HG03342 (cell line): ENCODE results near the gene FRMD4A.
"Not testable (repeated sequence)": the region's sequence is repeated elsewhere in the genome, so short reads cannot be mapped to it uniquely, and the experiment has no call there.

Experiments used
- ATAC-seq: cut with Tn5 transposase; IDR thresholded peaks from one replicate; pipeline ENCODE4 v1.9.1; 2021; ENCODE audit warnings: mild to moderate bottlenecking, moderate library complexity; ENCODE audit not compliant: unreplicated experiment

FRMD4A gene

GRCh38 chr10:14244147-14244546 lies 86.6 kb downstream of the FRMD4A start:
- ATAC-seq = no peak

- ATAC-seq = no peak
Measured at GRCh38 chr10:14243221-14243620, 87.5 kb downstream of the FRMD4A start.

GRCh38 chr10:14241196-14241595 lies 89.5 kb downstream of the FRMD4A start:
- ATAC-seq = no peak

GRCh38 chr10:14240253-14241189 lies 90.2 kb downstream of the FRMD4A start:
- ATAC-seq = no peak

GRCh38 chr10:14238659-14239058 lies 92.1 kb downstream of the FRMD4A start:
- not testable (repeated sequence) for ATAC-seq

- ATAC-seq = no peak
Measured at GRCh38 chr10:14236341-14236740, 94.4 kb downstream of the FRMD4A start.

- ATAC-seq = no peak
Measured at GRCh38 chr10:14235566-14236195, 95.0 kb downstream of the FRMD4A start.

GRCh38 chr10:14233566-14233965 lies 97.2 kb downstream of the FRMD4A start:
- ATAC-seq = no peak

DNA sequence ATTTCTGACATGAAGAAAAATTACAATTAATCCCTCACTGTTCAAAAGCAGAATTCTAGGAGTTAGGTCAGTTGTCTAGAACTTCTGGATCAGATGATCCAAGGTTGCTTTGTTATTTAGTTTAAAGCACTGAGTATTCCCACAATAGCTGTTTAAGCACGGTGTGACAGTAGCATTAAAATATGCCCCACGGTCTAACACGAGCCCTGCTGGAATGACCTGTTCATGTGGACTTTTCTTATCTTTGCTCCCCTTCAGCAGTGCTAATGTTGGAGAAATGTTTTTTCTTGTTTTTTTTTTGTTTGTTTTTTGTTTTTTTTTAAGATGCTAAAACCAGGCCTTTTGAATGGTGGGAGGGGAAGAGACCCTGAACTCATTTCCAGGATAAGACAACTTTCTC lies 101.9 kb downstream of the FRMD4A start:
- ATAC-seq = not testable (repeated sequence)

- ATAC-seq = no peak
Measured at GRCh38 chr10:14225379-14225778, 105.3 kb downstream of the FRMD4A start.

DNA sequence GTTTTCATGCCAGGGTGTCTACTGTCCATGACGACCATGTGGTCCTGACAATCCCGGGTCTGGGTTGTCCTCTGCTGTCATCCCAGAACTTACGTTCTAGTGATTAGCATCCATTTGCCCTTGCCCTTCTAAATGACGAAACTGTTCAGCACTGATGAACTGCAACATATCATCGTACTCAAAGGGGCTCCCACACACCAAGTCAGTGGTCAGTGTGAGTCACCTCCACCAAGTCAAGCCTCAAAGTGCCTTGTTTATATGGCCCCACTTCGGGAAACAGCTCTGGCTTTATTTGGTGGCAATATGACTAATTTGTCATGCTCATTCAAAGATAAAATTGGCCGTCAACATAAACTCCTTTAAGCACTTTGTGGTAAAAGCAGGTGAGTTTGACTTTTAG lies 110.7 kb downstream of the FRMD4A start:
- ATAC-seq = no peak

DNA sequence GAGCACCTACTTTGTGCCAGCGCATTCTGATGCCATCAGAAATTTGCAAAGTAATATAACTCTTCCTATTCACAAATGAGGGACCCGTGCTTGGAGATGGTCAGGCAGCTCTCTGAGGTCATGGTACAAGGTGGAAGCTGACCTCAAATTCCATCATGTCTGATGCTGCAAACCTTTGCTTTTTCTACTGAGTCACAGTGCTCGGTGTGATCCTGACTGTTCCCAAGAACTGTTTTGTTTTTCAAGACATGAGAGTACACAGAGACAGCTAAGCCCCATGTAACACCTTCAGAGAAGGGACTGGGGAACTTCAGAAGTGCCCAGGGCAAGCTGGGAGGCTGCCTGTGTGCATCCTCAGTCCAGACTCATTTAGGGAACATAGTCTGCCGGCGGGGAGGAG lies 111.3 kb downstream of the FRMD4A start:
- no peak for ATAC-seq

DNA sequence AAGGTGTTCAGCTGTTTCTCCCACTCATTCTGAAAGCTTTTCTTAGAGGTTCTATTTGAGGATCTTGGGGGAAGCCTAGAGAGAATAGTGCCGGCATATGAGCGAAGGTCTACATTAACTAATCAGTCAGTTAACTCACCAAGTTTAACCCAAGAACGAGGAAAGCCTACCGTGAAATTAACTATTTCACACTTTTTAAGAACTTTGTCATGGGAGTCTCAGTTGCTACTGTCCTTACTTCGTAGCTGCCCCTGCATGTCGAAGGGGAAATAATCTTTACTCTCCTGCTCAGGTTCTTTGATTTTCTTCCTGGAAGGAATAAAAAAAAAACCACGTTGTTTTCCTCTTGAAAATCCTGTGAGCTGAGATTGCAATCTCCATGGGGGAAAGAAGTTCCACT lies 115.1 kb downstream of the FRMD4A start:
- ATAC-seq = no peak

GRCh38 chr10:14213703-14214102 lies 117.0 kb downstream of the FRMD4A start:
- ATAC-seq = not testable (repeated sequence)

GRCh38 chr10:14211610-14212009 lies 119.1 kb downstream of the FRMD4A start:
- no peak for ATAC-seq

- no peak for ATAC-seq
Measured at GRCh38 chr10:14208231-14208630, 122.5 kb downstream of the FRMD4A start.

DNA sequence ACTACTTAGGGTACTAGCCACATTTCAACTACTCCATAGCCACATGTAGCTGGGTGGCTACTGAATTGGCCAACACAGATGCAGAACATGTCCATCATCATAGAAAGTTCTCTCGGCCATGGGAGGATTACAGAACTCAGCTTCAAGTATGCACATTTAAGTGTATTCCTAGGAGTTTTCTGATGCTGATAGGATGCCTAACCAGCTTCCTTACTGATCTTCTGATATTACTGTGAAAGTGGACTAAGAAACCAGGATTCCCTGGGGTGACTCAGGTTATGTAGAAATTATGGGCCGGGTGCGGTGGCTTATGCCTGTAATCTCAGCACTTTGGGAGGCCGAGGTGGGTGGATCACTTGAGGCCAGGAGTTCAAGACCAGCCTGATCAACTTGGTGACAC lies 125.5 kb downstream of the FRMD4A start:
- no peak for ATAC-seq

DNA sequence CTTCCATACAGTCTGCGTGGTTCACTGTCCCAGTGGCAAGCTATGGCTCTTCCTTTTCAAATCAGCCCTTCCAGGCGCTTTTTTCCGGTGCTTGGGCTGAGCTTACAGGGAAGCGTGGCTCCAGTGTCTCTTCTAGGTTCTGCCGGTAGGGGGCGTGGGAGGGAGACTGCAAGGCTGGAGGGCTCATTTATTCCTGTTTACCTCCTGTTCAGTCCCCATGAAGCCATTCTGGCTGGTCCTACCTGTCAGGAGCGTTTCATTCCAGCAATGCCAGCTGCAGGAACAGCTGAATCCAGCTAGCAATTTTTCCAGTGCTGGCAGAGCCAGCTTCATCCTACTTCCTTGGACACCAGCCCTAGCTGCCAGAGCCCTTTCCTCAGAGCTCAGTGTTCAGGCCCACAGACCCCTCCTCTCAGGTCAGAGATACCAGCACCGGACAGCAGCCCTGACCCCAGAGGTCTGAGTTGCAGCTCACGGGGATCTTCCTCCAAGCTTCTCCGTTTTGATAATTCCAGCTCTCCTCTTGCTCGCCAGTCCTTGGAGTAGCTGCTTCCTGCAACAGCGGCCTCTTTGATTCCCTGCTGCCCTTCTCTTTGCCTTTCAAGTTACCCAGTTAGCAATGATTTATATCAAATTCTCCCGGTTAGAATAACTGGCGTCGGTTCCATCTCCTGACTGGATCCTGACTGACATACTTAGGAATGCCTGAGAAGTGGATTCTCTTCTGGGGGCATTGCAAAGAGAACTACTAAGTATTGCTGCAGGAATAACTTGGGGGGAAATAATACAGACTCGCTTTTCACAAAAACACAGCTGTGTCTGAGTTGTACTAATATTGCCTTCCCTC lies 129.8 kb downstream of the FRMD4A start:
- ATAC-seq = no peak

- ATAC-seq = not testable (repeated sequence)
Measured at GRCh38 chr10:14199098-14199497, 131.6 kb downstream of the FRMD4A start.

- no peak for ATAC-seq
Measured at GRCh38 chr10:14198078-14198477, 132.6 kb downstream of the FRMD4A start.

DNA sequence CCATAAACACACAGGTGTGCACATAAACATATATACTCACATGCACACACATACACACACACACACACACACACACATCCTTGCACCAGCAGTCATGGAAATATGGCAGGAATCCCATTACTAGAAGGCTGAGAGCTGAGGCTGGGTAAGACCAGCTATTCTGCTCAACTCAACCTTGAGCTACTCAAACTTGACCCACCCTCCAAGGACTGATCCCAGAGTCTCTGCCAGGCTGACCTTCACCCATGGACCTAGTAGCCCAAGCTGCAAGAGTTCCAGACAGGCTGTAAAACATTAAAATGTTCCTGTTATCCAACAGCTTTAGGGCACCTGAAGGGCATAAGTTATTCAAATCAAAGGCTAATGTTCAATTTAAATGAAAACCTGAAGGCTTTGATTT lies 134.6 kb downstream of the FRMD4A start:
- ATAC-seq = no peak
